ENCODE measurements around the gene KDM5C.

KDM5C gene

DNA sequence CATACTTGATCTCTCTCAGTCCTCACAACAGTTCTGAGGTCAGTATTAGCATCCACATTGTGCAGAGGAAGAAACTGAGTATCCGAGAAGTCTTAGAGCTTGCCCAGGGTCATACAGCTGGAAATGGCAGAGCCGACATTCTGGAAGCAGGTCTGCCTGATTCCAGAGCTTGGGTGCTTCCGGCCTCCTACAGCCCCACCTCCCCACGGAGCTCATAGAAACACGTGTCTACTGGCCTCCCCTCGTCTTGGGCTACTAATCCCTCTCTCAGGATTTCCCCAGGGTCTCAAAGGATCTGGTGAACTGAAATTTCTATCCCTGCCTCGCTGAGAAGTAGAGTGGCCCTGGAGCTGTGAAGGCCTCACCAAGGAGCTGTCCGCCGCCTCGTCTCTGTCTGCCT is 12.0 kb upstream of the KDM5C start:
- DNase-seq, result no peak
- Histone ChIP-seq H3K27me3 (no peaks in the 10 kb centered on the region), H3K27ac (no peak overlapping the region), H3K9me3 (no peaks in the 10 kb centered on the region), H3K36me3 (peaks cover 0 to 44% (median 7%) of the 10 kb centered on the region in 3 donors), H3K4me3 (no peak overlapping the region), H3K4me1 (no peaks in the 10 kb centered on the region)
- intact Hi-C loops (cut with DNase I; ENCODE audit: low total_unique reads), result no loop called here
- TF ChIP-seq CTCF (IDR thresholded peaks at IDR 0.05), result no peak

GRCh38 chrX:53236025-53236679 is 11.1 kb upstream of the KDM5C start:
- no peaks in the 10 kb centered on the region for H3K4me1 ChIP-seq
- no peak for TF ChIP-seq CTCF (IDR thresholded peaks at IDR 0.05)
- no peak overlapping the region for H3K4me3 ChIP-seq
- H3K27me3 ChIP-seq, result no peaks in the 10 kb centered on the region
- no peak for DNase-seq
- intact Hi-C loops (cut with DNase I; ENCODE audit: low total_unique reads), result no loop called here
- no peaks in the 10 kb centered on the region for H3K9me3 ChIP-seq
- H3K36me3 ChIP-seq, result peaks cover 0 to 36% (median 3%) of the 10 kb centered on the region in 3 donors
- no peak overlapping the region for H3K27ac ChIP-seq

GRCh38 chrX:53235566-53235965 is 10.6 kb upstream of the KDM5C start:
- no peaks in the 10 kb centered on the region for H3K9me3 ChIP-seq
- no peak for DNase-seq
- H3K27me3 ChIP-seq, result no peaks in the 10 kb centered on the region
- no peak overlapping the region for H3K4me3 ChIP-seq
- intact Hi-C loops (cut with DNase I; ENCODE audit: low total_unique reads), result no loop called here
- H3K36me3 ChIP-seq, result peaks cover 0 to 36% (median 3%) of the 10 kb centered on the region in 3 donors
- no peaks in the 10 kb centered on the region for H3K4me1 ChIP-seq
- H3K27ac ChIP-seq, result no peak overlapping the region
- TF ChIP-seq CTCF (IDR thresholded peaks at IDR 0.05), result no peak

- DNase-seq, result no peak
- Histone ChIP-seq H3K9me3 (no peaks in the 10 kb centered on the region), H3K27me3 (no peaks in the 10 kb centered on the region), H3K36me3 (peaks cover 0 to 36% (median 3%) of the 10 kb centered on the region in 3 donors), H3K27ac (no peak overlapping the region), H3K4me1 (no peaks in the 10 kb centered on the region), H3K4me3 (no peak overlapping the region)
- no peak for TF ChIP-seq CTCF (IDR thresholded peaks at IDR 0.05)
- intact Hi-C loops (cut with DNase I; ENCODE audit: low total_unique reads), result no loop called here
These were observed 9.5 kb upstream of the KDM5C start for GRCh38 chrX:53234484-53234883.

DNA sequence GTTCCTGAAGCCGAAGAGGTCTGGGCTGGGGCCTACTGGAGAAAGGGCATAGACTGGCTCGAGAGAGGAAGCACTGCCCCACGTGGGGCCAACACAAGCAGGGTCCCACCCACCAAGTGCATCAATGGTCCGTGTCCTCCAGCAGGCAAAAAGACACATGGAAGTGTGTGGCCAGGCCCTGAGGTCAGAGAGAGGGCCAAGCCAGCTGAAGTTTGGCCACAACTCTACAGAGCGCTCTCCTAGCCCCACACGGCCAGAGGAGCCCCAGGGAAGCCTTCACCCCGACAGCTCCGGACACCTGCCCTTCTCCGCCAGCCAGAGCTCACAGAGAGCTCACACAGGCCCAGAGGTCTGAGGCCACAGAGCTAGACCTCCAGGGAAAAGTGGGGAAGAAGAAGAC is 8.5 kb upstream of the KDM5C start:
- no peak for TF ChIP-seq CTCF (IDR thresholded peaks at IDR 0.05)
- intact Hi-C loops (cut with DNase I; ENCODE audit: low total_unique reads), result no loop called here
- Histone ChIP-seq H3K27me3 (no peaks in the 10 kb centered on the region), H3K4me1 (no peaks in the 10 kb centered on the region), H3K4me3 (no peak overlapping the region), H3K36me3 (peaks cover 0 to 36% (median 0%) of the 10 kb centered on the region in 3 donors), H3K27ac (no peak overlapping the region), H3K9me3 (no peaks in the 10 kb centered on the region)
- DNase-seq, result no peak

DNA sequence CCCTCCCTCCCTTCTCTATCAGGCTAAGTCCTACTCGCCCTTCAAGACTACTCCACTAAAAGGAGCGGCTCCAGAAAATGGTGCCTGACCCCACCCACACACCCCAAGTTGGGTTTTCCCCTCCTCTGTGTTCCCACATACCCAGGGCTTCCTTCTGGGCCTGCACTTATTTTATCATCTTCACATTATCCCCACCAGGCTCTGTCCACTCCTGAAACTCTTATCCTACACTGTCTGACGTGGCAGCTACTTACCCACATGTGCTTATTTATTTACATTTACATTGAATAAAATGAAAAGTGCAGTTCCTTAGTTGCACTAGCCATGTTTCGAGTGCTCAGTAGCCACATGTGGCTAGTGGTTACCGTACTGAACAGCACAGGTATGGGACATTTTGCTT is 5.1 kb upstream of the KDM5C start:
- H3K4me3 ChIP-seq, result no peak overlapping the region
- TF ChIP-seq CTCF (IDR thresholded peaks at IDR 0.05), result no peak
- no peaks in the 10 kb centered on the region for H3K4me1 ChIP-seq

More for the DNA sequence above, 5.1 kb upstream of the KDM5C start:
- Histone ChIP-seq H3K36me3 (peaks cover 0 to 6% (median 0%) of the 10 kb centered on the region in 3 donors), H3K9me3 (no peaks in the 10 kb centered on the region), H3K27ac (no peak overlapping the region), H3K27me3 (no peaks in the 10 kb centered on the region)
- intact Hi-C loops (cut with DNase I; ENCODE audit: low total_unique reads), result no loop called here
- DNase-seq, result no peak

Data from tibial artery (tissue), 4 donors.